Upper lobe of left lung (tissue), 4 donors: ENCODE data around the gene CYBA.

Experiments
- EP300 ChIP-seq, 4 donors: sonication (generic); formaldehyde crosslinking; IDR thresholded peaks; one replicate each; pipeline ENCODE4 v1.5.1; 2017; ENCODE audit warnings: antibody characterized with exemption in 4 of 4, control low read depth in 2 of 4
- POLR2A ChIP-seq, 4 donors: fragments of 450-650 bp; IDR thresholded peaks; one replicate each; pipeline ENCODE4 v1.5.1; 2016 to 2017; ENCODE audit warnings: antibody characterized with exemption in 4 of 4, mild to moderate bottlenecking in 2 of 4
- POLR2AphosphoS5 ChIP-seq, 2 donors: sonication (generic); formaldehyde crosslinking; IDR thresholded peaks; one replicate each; pipeline ENCODE4 v1.5.1; 2017; ENCODE audit warnings: antibody characterized with exemption in 2 of 2
- TF ChIP-seq, protein P1 (sequence below), 6 experiments: fragments of 450-650 bp in 4 of 6; fragments of 200-600 bp in 2 of 6; sonication (generic) in 2 of 6; IDR thresholded peaks; one replicate each; pipeline ENCODE4 v1.5.1; 2016 to 2019; ENCODE audit warnings: antibody characterized with exemption in 6 of 6

DNA sequence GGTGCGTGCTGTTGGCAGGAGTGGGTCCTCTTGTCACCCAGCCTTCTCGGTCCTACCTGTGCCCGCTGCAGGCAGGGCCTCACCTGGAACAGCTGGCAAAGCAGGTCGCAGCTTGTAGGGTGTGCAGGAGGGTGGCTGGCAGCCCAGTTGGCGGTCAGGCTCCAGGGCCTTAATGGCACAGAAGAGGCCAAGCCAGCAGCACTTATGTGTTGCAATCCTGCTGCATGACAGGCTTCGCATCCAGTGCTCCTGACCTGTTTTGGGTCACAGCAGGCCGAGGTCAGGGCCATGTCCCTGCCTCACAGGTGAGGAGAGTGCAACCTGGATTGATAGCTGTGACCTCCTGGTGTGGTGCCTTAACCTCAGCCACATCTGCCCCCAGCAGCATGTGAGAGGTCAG, 48.8 kb downstream of the CYBA start:
- TF ChIP-seq, protein P1, sequence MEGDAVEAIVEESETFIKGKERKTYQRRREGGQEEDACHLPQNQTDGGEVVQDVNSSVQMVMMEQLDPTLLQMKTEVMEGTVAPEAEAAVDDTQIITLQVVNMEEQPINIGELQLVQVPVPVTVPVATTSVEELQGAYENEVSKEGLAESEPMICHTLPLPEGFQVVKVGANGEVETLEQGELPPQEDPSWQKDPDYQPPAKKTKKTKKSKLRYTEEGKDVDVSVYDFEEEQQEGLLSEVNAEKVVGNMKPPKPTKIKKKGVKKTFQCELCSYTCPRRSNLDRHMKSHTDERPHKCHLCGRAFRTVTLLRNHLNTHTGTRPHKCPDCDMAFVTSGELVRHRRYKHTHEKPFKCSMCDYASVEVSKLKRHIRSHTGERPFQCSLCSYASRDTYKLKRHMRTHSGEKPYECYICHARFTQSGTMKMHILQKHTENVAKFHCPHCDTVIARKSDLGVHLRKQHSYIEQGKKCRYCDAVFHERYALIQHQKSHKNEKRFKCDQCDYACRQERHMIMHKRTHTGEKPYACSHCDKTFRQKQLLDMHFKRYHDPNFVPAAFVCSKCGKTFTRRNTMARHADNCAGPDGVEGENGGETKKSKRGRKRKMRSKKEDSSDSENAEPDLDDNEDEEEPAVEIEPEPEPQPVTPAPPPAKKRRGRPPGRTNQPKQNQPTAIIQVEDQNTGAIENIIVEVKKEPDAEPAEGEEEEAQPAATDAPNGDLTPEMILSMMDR (IDR thresholded peaks at IDR 0.05) = no peak
- TF ChIP-seq POLR2A (IDR thresholded peaks at IDR 0.05) = no peak
- TF ChIP-seq POLR2AphosphoS5 (IDR thresholded peaks at IDR 0.05) = peak in 1 of 2 donors; percentile 9
- no peak for TF ChIP-seq EP300 (IDR thresholded peaks at IDR 0.05)
